ENCODE results near the gene PNRC2.

The PNRC2 gene

DNA sequence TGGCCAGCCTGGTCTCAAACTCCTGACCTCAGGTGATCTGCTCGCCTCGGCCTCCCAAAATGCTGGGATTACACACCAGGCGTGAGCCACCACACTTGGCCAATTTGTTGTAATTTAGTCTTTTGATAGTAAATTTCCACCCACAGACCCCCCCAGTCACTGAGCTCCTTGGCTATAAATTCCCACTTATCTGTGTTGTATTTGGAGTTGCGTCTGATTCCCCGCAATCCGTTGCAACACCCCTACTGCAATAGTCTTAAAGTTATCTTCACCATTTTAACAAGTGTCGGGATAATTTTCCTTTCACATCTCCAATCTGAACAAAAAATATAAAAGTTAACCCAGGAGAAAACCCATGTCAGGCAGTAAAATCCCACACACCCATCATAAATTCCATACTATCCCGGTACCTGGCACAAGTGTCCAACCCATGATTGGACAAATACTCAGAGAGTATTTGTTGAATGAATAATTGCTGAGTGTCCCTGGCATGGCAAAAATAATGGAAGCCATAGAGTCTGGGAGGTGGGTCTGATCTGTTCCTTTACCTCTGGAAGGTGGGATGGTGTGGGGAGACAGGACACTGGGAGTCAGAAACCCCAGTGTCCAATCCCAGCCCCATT, 37.2 kb upstream of the PNRC2 start (continued):
- no peak for TF ChIP-seq ZNF677 (tag by site-specific recombination; IDR thresholded peaks at IDR 0.05)

DNA sequence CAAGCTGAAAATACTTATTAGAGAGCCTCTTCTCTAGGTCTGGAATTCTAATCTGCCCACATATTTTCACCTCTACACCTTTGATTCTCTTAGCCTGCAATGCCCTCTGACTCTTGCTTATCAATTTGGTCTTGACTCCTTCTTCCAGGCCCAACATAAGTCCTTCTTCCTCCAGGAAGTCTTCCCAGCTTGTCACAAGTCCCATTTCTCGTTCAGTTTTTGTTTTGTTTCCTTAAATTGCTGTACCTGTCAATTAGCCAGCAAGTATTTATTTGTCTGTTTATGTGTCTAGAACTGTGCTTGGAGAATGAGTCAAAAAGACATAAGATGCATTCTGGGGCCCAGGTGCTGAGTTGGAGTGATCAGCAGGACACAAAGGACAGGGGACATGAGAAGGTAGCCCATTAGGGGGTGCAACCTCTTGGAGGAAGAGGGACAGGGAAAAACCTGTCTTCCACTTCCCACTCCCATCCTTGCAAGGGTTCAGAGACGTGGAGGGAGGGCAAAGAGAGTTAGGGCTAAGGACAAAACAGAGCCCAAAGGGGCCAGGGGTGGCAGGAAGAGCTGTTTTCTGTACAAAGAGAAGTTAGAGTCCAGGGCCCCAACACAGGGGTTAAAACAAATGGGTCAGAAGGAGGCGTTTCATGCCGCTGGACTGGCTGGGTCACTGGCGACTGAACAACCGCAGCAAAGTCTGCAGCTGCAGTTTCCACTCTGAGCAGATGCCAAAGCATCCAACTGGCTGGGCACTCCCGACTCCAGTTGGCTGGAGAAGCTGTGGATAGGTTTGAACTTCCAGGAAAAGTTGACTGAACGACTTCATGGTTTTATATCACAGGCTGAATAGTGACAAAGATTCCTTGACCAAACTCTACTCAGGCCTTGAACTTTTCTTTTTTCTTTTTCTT, 35.8 kb upstream of the PNRC2 start:
- H3K27ac ChIP-seq (ENCODE audit: extremely low read depth, low read depth, low read length), result no peak overlapping the region
- H3K36me3 ChIP-seq (ENCODE audit: control insufficient read depth in 2 of 2, insufficient read depth in 1 of 2, low read length in 2 of 2), result no peaks in the 10 kb centered on the region
- ChIA-PET CTCF (interaction anchor here (0.6 to 1.0 kb wide), 3 partner anchors 146 to 155 kb away, joined by 3 read pairs; no protein-coding TSS in a partner anchor), POLR2A (no interaction called here)
- no peaks in the 10 kb centered on the region for H3K4me1 ChIP-seq (ENCODE audit: control insufficient read depth, insufficient read depth, low read length)
- TF ChIP-seq ZNF514 (tag by site-specific recombination; IDR thresholded peaks at IDR 0.05) (no peak), ZNF274 (IDR thresholded peaks at IDR 0.05; ENCODE audit: low read length) (no peak), ZNF274 (tag by site-specific recombination; IDR thresholded peaks at IDR 0.05; ENCODE audit: borderline replicate concordance) (no peak), ZNF174 (tag by site-specific recombination; IDR thresholded peaks at IDR 0.05) (no peak), GLIS1 (tag by site-specific recombination; IDR thresholded peaks at IDR 0.05) (no peak), SETDB1 (IDR thresholded peaks at IDR 0.05; ENCODE audit: insufficient read length, low read length) (no peak), ZNF184 (tag by site-specific recombination; IDR thresholded peaks at IDR 0.05) (no peak), ZNF23 (tag by site-specific recombination; IDR thresholded peaks at IDR 0.05; ENCODE audit: borderline replicate concordance) (no peak), ZNF596 (tag by site-specific recombination; IDR thresholded peaks at IDR 0.05) (no peak), GLIS2 (tag by site-specific recombination; IDR thresholded peaks at IDR 0.05) (no peak), ZBTB8A (tag by site-specific recombination; IDR thresholded peaks at IDR 0.05) (no peak), ZNF394 (tag by site-specific recombination; IDR thresholded peaks at IDR 0.05; ENCODE audit: borderline replicate concordance) (no peak), ZSCAN23 (tag by site-specific recombination; IDR thresholded peaks at IDR 0.05) (no peak), BCL11B (tag by site-specific recombination; IDR thresholded peaks at IDR 0.05; ENCODE audit: low read depth) (no peak), ZNF140 (tag by site-specific recombination; IDR thresholded peaks at IDR 0.05) (no peak), ZNF391 (tag by site-specific recombination; IDR thresholded peaks at IDR 0.05; ENCODE audit: borderline replicate concordance, low read depth) (no peak), ZFHX2 (tag by site-specific recombination; conservative IDR thresholded peaks at IDR 0.05) (no peak)
- TF ChIP-seq, protein P1, sequence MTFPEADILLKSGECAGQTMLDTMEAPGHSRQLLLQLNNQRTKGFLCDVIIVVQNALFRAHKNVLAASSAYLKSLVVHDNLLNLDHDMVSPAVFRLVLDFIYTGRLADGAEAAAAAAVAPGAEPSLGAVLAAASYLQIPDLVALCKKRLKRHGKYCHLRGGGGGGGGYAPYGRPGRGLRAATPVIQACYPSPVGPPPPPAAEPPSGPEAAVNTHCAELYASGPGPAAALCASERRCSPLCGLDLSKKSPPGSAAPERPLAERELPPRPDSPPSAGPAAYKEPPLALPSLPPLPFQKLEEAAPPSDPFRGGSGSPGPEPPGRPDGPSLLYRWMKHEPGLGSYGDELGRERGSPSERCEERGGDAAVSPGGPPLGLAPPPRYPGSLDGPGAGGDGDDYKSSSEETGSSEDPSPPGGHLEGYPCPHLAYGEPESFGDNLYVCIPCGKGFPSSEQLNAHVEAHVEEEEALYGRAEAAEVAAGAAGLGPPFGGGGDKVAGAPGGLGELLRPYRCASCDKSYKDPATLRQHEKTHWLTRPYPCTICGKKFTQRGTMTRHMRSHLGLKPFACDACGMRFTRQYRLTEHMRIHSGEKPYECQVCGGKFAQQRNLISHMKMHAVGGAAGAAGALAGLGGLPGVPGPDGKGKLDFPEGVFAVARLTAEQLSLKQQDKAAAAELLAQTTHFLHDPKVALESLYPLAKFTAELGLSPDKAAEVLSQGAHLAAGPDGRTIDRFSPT (tag by site-specific recombination; IDR thresholded peaks at IDR 0.05), result no peak
- TF ChIP-seq, protein P2, sequence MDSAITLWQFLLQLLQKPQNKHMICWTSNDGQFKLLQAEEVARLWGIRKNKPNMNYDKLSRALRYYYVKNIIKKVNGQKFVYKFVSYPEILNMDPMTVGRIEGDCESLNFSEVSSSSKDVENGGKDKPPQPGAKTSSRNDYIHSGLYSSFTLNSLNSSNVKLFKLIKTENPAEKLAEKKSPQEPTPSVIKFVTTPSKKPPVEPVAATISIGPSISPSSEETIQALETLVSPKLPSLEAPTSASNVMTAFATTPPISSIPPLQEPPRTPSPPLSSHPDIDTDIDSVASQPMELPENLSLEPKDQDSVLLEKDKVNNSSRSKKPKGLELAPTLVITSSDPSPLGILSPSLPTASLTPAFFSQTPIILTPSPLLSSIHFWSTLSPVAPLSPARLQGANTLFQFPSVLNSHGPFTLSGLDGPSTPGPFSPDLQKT (IDR thresholded peaks at IDR 0.05; ENCODE audit: borderline replicate concordance, low read depth, low read length), result no peak
- TF ChIP-seq, protein P3, sequence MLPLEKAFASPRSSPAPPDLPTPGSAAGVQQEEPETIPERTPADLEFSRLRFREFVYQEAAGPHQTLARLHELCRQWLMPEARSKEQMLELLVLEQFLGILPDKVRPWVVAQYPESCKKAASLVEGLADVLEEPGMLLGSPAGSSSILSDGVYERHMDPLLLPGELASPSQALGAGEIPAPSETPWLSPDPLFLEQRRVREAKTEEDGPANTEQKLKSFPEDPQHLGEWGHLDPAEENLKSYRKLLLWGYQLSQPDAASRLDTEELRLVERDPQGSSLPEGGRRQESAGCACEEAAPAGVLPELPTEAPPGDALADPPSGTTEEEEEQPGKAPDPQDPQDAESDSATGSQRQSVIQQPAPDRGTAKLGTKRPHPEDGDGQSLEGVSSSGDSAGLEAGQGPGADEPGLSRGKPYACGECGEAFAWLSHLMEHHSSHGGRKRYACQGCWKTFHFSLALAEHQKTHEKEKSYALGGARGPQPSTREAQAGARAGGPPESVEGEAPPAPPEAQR (tag by site-specific recombination; IDR thresholded peaks at IDR 0.05), result no peak
- H3K9me3 ChIP-seq (ENCODE audit: control insufficient read depth, insufficient read depth, low read depth, low read length), result no peaks in the 10 kb centered on the region
- no peak overlapping the region for H3K4me3 ChIP-seq (ENCODE audit: low read depth, low read length)
